Measurements from ENCODE around the gene CCDC137.

The CCDC137 gene

DNA sequence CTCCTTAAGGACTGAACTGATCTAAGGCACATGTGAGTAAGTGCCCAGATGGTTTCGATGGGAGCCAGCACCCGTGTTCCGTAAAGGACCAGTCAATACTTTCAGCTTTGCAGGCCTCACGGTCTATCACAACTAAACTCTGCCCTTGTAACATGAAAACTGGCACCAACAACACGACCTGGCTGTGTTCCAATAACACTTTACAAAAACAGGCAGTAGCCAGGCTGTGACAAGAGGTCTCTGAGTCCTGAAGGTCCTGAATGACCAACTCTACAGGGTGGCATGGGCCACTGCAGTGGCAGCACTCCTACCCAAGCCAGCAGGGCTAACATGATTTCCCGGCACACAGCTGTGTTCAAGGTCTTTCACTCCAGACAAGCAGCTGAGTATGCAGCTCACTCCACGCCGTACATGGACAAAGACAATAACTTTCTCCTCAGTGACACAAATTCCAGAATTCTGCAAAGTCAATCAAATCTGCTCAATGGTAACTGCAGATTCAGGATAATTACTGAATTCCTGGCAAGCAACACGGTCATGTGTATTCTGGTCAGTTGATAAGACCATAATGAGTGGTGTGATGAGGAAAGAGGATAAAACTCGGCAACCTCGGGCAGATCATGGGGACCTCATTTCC lies 44.9 kb upstream of the CCDC137 start:
- Histone ChIP-seq H3K79me2 (ENCODE audit: insufficient read depth, low read length) (peaks cover 6% of the 10 kb centered on the region; the same call in 1 of the 2 replicates), H3K4me1 (ENCODE audit: insufficient read depth, low read length, severe bottlenecking) (no peaks in the 10 kb centered on the region), H3K9me2 (ENCODE audit: low read depth, low read length) (no peaks in the 10 kb centered on the region), H3K9me3 (ENCODE audit: low read length) (no peaks in the 10 kb centered on the region), H3F3A (ENCODE audit: insufficient read depth, low read length) (no peaks in the 10 kb centered on the region), H3K36me3 (ENCODE audit: insufficient read depth, low read length) (peaks cover 84% of the 10 kb centered on the region), H2AFZ (ENCODE audit: low read length) (no peak overlapping the region), H3K9ac (ENCODE audit: low read length) (no peak overlapping the region), H3K27ac (ENCODE audit: low read depth, low read length, poor library complexity, severe bottlenecking) (no peak overlapping the region), H4K20me1 (ENCODE audit: insufficient read depth, low read length) (no peaks in the 10 kb centered on the region), H3K27me3 (ENCODE audit: insufficient read depth, low read length) (no peaks in the 10 kb centered on the region), H3K4me2 (ENCODE audit: low read length) (no peak overlapping the region), H3K4me3 (ENCODE audit: low read depth, low read length, poor library complexity, severe bottlenecking) (no peak overlapping the region)
- no peak for TF ChIP-seq EZH2 (IDR thresholded peaks at IDR 0.05; ENCODE audit: borderline replicate concordance, low read length)
- TF ChIP-seq, protein P1, sequence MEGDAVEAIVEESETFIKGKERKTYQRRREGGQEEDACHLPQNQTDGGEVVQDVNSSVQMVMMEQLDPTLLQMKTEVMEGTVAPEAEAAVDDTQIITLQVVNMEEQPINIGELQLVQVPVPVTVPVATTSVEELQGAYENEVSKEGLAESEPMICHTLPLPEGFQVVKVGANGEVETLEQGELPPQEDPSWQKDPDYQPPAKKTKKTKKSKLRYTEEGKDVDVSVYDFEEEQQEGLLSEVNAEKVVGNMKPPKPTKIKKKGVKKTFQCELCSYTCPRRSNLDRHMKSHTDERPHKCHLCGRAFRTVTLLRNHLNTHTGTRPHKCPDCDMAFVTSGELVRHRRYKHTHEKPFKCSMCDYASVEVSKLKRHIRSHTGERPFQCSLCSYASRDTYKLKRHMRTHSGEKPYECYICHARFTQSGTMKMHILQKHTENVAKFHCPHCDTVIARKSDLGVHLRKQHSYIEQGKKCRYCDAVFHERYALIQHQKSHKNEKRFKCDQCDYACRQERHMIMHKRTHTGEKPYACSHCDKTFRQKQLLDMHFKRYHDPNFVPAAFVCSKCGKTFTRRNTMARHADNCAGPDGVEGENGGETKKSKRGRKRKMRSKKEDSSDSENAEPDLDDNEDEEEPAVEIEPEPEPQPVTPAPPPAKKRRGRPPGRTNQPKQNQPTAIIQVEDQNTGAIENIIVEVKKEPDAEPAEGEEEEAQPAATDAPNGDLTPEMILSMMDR (IDR thresholded peaks at IDR 0.05; ENCODE audit: low read length) = no peak

DNA sequence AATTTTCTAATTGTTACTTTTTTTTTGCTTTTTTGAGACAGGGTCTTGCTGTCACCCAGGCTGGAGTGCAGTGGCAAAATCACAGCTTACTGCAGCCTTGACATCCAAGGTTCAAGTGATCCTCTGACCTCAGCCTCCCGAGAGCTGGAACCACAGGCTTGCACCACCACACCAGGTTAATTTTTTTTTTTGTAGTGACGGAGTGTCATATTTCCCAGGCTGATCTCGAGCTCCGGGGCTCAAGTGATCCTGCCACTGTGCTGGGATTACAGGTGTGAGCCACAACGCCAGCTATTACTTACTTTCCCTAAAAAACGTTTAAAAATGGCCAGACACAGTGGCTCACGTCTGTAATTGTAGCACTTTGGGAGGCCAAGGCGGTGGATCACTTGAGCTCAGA lies 36.3 kb upstream of the CCDC137 start:
- no peak overlapping the region for H3K4me2 ChIP-seq (ENCODE audit: low read length)
- H3K27ac ChIP-seq (ENCODE audit: low read depth, low read length, poor library complexity, severe bottlenecking) = no peak overlapping the region
- H3K79me2 ChIP-seq (ENCODE audit: insufficient read depth, low read length) = peaks cover 34% of the 10 kb centered on the region
- H3K4me3 ChIP-seq (ENCODE audit: low read depth, low read length, poor library complexity, severe bottlenecking) = no peak overlapping the region
- H2AFZ ChIP-seq (ENCODE audit: low read length) = no peak overlapping the region
- H3F3A ChIP-seq (ENCODE audit: insufficient read depth, low read length) = no peaks in the 10 kb centered on the region
- peaks cover 79% of the 10 kb centered on the region for H3K36me3 ChIP-seq (ENCODE audit: insufficient read depth, low read length)
- no peaks in the 10 kb centered on the region for H3K9me2 ChIP-seq (ENCODE audit: low read depth, low read length)
- no peaks in the 10 kb centered on the region for H3K9me3 ChIP-seq (ENCODE audit: low read length)
- H3K4me1 ChIP-seq (ENCODE audit: insufficient read depth, low read length, severe bottlenecking) = peaks cover 15% of the 10 kb centered on the region
- TF ChIP-seq, protein P1 (IDR thresholded peaks at IDR 0.05; ENCODE audit: low read length) = no peak
- no peak for TF ChIP-seq EZH2 (IDR thresholded peaks at IDR 0.05; ENCODE audit: borderline replicate concordance, low read length)
- H3K9ac ChIP-seq (ENCODE audit: low read length) = no peak overlapping the region
- H4K20me1 ChIP-seq (ENCODE audit: insufficient read depth, low read length) = no peaks in the 10 kb centered on the region
- H3K27me3 ChIP-seq (ENCODE audit: insufficient read depth, low read length) = no peaks in the 10 kb centered on the region

DNA sequence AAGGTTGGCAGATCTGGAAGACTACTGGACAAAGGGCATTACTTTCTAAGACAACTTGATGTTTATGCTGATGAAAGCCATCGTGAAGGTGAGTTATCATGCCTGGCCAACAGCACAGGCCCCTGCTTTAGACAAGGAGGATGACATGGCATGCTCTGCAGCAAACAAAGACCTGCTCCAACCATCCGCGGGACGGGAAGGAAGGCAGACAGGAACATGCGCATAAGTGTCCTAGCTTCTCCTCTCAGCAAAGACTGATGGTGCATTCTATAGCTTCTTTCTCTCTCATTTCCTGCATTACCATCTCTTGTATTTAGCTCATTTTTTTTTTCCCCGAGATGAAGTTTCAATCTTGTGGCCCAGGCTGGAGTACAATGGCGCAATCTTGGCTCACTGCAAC lies 35.1 kb upstream of the CCDC137 start:
- TF ChIP-seq EZH2 (IDR thresholded peaks at IDR 0.05; ENCODE audit: borderline replicate concordance, low read length) = no peak
- TF ChIP-seq, protein P1 (IDR thresholded peaks at IDR 0.05; ENCODE audit: low read length) = no peak
- Histone ChIP-seq H3K4me3 (ENCODE audit: low read depth, low read length, poor library complexity, severe bottlenecking) (no peak overlapping the region), H3K4me2 (ENCODE audit: low read length) (no peak overlapping the region), H3K9me2 (ENCODE audit: low read depth, low read length) (no peaks in the 10 kb centered on the region), H3K27ac (ENCODE audit: low read depth, low read length, poor library complexity, severe bottlenecking) (no peak overlapping the region), H3K79me2 (ENCODE audit: insufficient read depth, low read length) (peaks cover 46% of the 10 kb centered on the region), H3K4me1 (ENCODE audit: insufficient read depth, low read length, severe bottlenecking) (peaks cover 24% of the 10 kb centered on the region), H3K9ac (ENCODE audit: low read length) (no peak overlapping the region), H2AFZ (ENCODE audit: low read length) (no peak overlapping the region), H3K36me3 (ENCODE audit: insufficient read depth, low read length) (peaks cover 67% of the 10 kb centered on the region), H3K27me3 (ENCODE audit: insufficient read depth, low read length) (no peaks in the 10 kb centered on the region), H4K20me1 (ENCODE audit: insufficient read depth, low read length) (no peaks in the 10 kb centered on the region), H3K9me3 (ENCODE audit: low read length) (no peaks in the 10 kb centered on the region), H3F3A (ENCODE audit: insufficient read depth, low read length) (no peaks in the 10 kb centered on the region)
